ENCODE data around the gene GRB14.

The GRB14 gene

GRCh38 chr2:164514491-164514890 is 106.8 kb downstream of the GRB14 start:
- no peak for DNase-seq (ENCODE audit: low spot score)
- TF ChIP-seq CTCF (IDR thresholded peaks at IDR 0.05; ENCODE audit: extremely low read depth, missing control alignments), result no peak

GRCh38 chr2:164512871-164513270 is 108.4 kb downstream of the GRB14 start:
- no peak for TF ChIP-seq CTCF (IDR thresholded peaks at IDR 0.05; ENCODE audit: extremely low read depth, missing control alignments)
- no peak for DNase-seq (ENCODE audit: low spot score)

- no peak for TF ChIP-seq CTCF (IDR thresholded peaks at IDR 0.05; ENCODE audit: extremely low read depth, missing control alignments)
- no peak for DNase-seq (ENCODE audit: low spot score)
Observed at GRCh38 chr2:164511738-164512137, 109.5 kb downstream of the GRB14 start.

- DNase-seq (ENCODE audit: low spot score), result no peak
Observed at GRCh38 chr2:164510895-164511294, 110.4 kb downstream of the GRB14 start.

GRCh38 chr2:164509137-164509877 is 112.0 kb downstream of the GRB14 start:
- no peak for DNase-seq (ENCODE audit: low spot score)
- TF ChIP-seq CTCF (IDR thresholded peaks at IDR 0.05; ENCODE audit: extremely low read depth, missing control alignments), result no peak

More at GRCh38 chr2:164510895-164511294, 110.4 kb downstream of the GRB14 start:
- TF ChIP-seq CTCF (IDR thresholded peaks at IDR 0.05; ENCODE audit: extremely low read depth, missing control alignments), result no peak

- no peak for TF ChIP-seq CTCF (IDR thresholded peaks at IDR 0.05; ENCODE audit: extremely low read depth, missing control alignments)
- DNase-seq (ENCODE audit: low spot score), result no peak
Observed at GRCh38 chr2:164504253-164504652, 117.0 kb downstream of the GRB14 start.

- no peak for DNase-seq (ENCODE audit: low spot score)
- no peak for TF ChIP-seq CTCF (IDR thresholded peaks at IDR 0.05; ENCODE audit: extremely low read depth, missing control alignments)
Observed at GRCh38 chr2:164498836-164499235, 122.4 kb downstream of the GRB14 start.

Data from GM20000 (cell line).